GM18498 (cell line): Measurements from ENCODE around the gene LUC7L.
"Not testable (repeated sequence)": the region's sequence is repeated elsewhere in the genome, so short reads cannot be mapped to it uniquely, and the experiment has no call there.

Experiments
- ATAC-seq: cut with Tn5 transposase; IDR thresholded peaks from one replicate; pipeline ENCODE4 v1.9.1; 2021; ENCODE audit warnings: mild to moderate bottlenecking, moderate library complexity; ENCODE audit not compliant: unreplicated experiment

LUC7L gene

GRCh38 chr16:264440-264951, 35.2 kb upstream of the LUC7L start:
- ATAC-seq = no peak

GRCh38 chr16:263944-264343, 34.7 kb upstream of the LUC7L start:
- no peak for ATAC-seq

- ATAC-seq = no peak
Measured at GRCh38 chr16:263182-263774, 34.0 kb upstream of the LUC7L start.

GRCh38 chr16:262121-262745, 33.0 kb upstream of the LUC7L start:
- ATAC-seq = no peak

GRCh38 chr16:261031-261691, 31.9 kb upstream of the LUC7L start:
- ATAC-seq = no peak

GRCh38 chr16:260326-260725, 31.1 kb upstream of the LUC7L start:
- ATAC-seq = no peak

- ATAC-seq = no peak
Measured at GRCh38 chr16:259814-260253, 30.6 kb upstream of the LUC7L start.

- no peak for ATAC-seq
Measured at GRCh38 chr16:259226-259625, 30.0 kb upstream of the LUC7L start.

GRCh38 chr16:258091-258490, 28.8 kb upstream of the LUC7L start:
- not testable (repeated sequence) for ATAC-seq

GRCh38 chr16:255183-255582, 25.9 kb upstream of the LUC7L start:
- ATAC-seq = no peak

GRCh38 chr16:254461-254860, 25.2 kb upstream of the LUC7L start:
- no peak for ATAC-seq

- ATAC-seq = no peak
Measured at GRCh38 chr16:253833-254232, 24.6 kb upstream of the LUC7L start.

GRCh38 chr16:252366-253337, 23.4 kb upstream of the LUC7L start:
- ATAC-seq = peak; percentile 51

GRCh38 chr16:249431-249830, 20.2 kb upstream of the LUC7L start:
- no peak for ATAC-seq

- ATAC-seq = no peak
Measured at GRCh38 chr16:247027-247426, 17.8 kb upstream of the LUC7L start.

- ATAC-seq = no peak
Measured at GRCh38 chr16:245105-245504, 15.9 kb upstream of the LUC7L start.

- no peak for ATAC-seq
Measured at GRCh38 chr16:243348-243747, 14.1 kb upstream of the LUC7L start.

GRCh38 chr16:242281-242680, 13.0 kb upstream of the LUC7L start:
- no peak for ATAC-seq

- ATAC-seq = no peak
Measured at GRCh38 chr16:240559-240958, 11.3 kb upstream of the LUC7L start.

GRCh38 chr16:239948-240277, 10.7 kb upstream of the LUC7L start:
- ATAC-seq = no peak
